NCI-H2081 (cell line): ENCODE measurements around the gene FERD3L.
"Not testable (repeated sequence)": the region's sequence is repeated elsewhere in the genome, so short reads cannot be mapped to it uniquely, and the experiment has no call there.

ENCODE experiments used
- DNase-seq, 2 experiments: peaks; one replicate each; lab custom pipeline; 2025; lab: John Stamatoyannopoulos, UW

The FERD3L gene, protein sequence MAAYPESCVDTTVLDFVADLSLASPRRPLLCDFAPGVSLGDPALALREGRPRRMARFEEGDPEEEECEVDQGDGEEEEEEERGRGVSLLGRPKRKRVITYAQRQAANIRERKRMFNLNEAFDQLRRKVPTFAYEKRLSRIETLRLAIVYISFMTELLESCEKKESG

DNA sequence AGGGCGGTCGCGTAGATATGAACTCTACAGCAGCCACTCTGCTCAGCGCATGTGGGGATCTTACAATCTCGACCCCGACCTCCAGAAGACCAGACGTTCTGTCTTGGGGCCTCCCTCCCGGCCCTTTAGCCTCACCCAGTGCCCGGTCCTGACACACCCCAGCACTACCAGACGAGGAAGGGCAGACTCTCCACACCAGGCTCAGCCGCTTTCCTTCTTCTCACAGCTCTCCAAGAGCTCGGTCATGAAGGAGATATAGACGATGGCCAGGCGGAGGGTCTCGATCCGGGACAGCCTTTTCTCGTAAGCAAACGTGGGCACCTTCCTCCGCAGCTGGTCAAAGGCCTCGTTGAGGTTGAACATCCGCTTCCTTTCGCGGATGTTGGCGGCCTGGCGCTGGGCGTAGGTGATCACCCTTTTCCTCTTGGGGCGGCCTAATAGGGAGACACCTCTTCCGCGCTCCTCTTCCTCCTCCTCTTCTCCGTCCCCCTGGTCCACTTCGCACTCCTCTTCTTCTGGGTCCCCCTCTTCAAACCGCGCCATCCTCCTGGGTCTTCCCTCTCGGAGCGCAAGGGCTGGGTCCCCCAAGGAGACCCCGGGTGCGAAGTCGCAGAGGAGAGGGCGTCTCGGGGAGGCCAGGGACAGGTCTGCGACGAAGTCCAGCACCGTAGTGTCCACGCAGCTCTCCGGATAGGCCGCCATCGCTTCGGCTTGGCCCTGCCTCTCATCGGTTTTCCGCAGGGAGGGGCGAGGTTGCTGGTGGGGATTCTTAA, at the start of gene FERD3L:
Gene FERD3L (minus strand): TSS at position 761 of the 773 bp plus-strand sequence. CDS start 59 bp downstream, at position 702.
- DNase-seq = peak in 1 of 2 experiments; percentile 46

DNA sequence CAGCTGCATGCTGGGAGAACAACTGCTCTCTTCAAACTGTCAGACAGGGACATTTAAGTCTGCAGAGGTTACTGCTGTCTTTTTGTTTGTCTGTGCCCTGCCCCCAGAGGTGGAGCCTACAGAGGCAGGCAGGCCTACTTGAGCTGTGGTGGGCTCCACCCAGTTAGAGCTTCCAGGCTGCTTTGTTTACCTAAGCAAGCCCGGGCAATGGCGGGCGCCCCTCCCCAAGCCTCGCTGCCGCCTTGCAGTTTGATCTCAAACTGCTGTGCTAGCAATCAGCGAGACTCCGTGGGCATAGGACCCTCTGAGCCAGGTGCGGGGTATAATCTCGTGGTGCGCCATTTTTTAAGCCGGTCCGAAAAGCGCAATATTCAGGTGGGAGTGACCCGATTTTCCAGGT, 49.2 kb upstream of the FERD3L start:
- DNase-seq = not testable (repeated sequence)

DNA sequence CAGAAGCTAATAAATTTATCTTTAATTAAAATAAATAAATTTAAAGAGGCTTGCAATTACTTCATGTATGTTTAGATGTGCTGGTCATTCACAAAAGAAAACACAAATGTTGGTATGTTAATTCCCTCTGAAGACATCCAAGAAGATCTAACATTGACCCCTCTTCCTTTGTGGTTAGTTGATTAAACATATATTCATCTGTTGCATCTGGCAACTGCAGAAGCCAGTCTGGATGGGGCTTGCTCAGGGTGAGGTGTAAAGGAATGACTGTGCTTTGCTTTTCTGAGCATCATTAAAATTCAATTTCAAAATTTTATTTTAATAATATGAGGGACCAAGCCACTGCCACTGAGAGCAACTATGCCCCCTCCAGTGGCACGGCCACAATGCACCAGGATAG, 36.4 kb upstream of the FERD3L start:
- DNase-seq = no peak

DNA sequence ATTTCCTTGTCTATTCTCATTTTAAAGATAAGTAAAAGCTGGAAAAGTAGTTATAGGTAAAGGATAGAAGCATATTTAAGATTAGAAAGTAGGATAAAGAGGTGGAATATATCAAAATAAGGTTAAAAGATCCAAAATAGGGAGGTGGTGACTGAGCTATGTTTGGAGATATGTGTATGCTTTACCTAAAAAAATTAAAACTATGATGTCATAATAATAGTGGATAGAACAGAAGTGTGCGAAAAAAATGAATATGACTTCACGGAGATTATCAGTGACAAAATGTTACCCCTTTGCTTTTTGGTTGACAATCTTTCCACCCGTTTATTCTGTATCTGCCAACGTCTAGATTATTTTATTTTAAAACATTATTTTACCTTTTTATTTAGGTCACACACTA, 33.4 kb upstream of the FERD3L start:
- DNase-seq = no peak

DNA sequence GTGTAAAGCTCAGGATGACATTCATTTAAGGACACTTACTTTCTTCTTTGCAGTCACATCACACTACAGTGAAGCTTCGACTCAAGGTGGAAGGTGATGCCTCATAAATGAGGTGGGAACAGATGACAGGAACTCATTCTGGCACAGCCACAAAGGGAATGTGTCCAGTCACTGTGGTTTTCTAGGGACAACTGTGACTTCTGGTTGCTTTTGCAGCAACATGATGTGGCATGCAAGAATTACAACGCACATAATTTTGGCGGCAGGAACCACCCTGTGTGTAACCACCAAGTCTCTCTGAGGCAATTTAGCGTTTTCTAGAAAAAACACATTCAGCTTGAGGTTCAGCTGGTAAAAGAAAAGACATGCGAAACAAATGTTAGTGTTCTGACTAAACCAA, 32.0 kb upstream of the FERD3L start:
- peak in 1 of 2 experiments; percentile 7 for DNase-seq

DNA sequence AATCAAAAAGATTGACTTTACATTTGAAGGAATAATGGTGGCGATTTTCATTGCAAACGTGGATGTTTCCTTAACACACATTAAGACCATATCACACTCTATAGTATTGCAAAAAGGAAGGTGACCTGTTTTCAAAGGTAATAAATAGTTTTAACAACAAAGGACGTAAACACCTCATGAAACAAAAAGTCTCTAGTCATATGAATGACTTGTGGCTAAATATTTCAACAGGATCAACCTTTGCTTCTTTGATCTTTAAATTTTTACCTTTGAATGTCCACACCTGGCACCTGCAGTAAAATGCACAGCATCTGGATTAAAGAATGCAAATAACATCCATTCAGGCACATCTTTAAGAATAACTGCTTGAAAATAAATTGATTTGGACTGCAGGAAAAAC, 30.0 kb upstream of the FERD3L start:
- no peak for DNase-seq

DNA sequence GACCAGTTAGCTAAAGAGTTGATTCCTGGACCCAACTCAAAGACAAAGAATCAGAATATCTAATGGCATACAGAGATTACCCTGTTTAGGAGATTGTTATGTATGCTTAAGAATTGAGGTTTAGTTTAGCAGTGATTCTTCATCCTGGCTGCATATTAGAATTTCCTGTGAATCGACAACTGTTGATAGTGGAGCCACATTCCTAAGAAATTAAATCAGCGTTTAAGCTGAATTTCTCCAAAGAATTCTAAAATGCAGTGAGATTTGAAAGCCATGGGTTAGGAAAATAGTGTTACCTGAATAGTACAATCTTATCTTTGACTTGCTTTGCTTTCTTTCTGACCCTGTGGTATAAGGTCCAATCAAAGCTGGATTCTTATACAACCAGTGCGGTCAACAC, 16.4 kb upstream of the FERD3L start:
- DNase-seq = no peak

DNA sequence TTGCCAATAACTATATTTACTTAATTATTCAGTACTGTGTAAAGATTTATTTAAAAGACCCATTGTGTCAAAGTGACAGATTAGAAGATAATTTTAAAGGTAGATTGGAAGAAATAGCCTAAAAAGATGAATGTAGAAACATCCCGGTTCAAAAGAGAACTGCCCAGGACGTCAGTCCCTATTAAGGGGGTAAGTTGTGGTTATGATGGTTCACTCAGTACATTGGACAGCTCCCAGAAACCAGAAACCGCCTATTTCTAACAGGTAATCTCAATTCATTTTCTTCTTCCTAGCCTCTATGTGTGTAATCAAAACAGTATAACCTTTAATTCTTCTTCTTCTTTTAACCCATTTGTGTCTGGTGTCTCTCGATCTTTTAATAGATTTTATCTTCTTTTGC, 1.5 kb upstream of the FERD3L start:
- peak in 1 of 2 experiments; percentile 27 for DNase-seq

DNA sequence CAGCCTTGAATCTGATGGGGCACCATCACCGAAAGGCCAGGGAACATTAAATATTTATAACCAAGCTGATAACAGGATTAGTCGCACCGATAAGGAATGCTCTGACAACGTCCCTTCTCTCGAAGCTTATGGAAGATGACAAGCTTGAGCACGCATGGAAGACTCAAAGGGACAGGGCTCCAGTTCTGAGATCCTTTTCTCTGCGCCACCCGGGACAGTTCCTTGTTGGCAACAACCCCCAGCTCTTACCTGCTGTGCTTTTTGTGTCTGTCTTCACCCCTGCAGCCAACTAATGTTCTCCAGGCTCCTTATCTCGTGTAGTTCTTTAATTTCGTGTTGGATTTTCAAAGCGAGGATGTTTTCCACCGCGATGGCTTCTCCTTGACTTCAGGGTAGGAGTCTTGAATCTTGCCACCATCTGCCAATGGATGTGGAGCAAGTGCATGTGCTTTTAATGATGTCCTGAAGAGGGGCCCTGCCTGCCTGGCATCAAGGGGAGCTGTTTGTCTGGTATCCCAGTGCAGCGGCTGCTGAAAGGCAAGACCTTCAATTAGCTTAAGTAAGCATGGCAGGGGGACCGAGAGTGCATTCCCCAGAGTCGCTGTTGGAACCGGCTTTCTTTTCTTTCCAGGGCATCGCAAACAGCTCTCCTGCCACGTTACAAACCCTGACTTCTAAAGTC, 354 bp upstream of the FERD3L start:
- DNase-seq = peak; percentile 62 to 81

DNA sequence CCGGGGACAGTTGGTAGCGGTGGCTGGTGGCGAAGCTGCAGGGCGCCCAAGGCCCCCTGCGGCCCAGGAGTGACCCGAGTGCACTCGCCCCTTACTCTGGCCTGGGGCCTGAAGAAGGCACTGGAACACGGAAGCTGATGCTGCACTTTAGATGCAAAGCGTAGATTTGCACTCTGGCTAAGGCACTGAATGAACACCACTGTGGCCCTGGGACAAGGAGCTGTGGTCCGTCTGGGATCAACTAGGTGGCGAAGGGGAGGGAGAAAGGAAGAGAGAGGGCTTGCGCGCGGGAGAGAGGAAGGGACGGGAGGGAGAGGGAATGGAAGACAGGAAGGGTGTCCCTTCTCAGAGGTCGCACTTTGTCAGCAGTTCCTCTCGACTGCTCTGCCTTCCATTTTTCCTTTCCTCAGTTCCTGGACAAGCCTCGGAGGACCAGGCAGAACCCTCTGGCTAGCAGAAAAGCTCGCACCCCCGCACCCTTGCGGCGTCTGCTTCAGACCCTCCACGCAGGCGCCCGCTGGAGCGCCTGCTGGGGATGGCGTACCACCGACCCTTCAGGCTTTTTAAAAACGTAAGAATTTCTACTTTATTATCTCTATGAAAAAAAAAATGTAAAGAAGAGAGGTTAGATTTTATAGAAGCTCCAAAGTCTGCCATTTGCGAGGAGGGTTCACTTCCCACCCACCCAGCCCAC, 1.2 kb downstream of the FERD3L start:
- peak in 1 of 2 experiments; percentile 24 for DNase-seq

DNA sequence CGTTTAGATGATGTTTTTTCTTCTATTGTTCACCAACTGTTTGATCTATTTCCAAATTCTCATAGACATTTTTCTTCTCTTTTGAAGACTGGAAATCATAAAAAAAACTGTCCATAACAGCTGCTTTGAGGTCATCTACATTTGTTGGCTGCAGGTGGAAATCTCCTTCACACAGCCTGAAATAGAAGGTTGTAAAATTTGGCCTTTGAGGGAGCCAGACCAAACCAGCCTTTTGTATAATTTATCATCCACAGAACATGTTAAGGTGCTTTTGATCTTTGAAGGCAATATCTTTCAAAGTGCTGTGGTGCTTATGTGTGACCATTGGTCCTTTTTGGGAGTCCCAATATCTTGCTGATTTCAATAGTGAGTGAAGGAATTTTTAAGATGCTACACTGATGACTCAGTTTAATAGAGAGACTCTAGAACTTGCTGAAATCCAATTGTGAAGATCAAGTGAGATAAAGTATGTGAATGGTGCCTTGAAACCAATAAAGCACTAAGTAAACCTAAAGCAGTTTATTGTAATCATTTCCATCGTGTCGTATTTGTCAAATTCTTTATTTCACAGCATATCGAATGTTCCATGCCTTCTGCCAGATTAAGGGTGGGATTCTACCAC, 5.4 kb downstream of the FERD3L start:
- DNase-seq = no peak

DNA sequence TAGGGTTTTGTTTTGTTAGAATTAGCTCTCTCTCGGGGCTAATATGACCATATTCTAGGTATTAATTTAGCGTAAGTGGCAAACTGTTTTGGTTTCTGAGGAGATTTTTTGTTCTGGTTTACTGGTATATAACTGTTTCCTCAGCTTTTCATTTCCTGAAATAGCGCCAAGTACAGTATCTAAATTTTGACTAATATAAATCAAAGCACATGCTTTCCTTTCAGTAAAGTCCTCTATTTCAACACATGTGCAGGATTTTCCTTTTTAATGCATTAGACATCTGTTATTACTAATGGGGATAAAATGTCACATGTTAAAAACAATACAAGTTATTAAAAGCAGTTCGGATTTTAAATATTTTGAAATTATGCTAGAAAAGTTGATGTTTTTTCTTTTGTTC, 11.3 kb downstream of the FERD3L start:
- no peak for DNase-seq

DNA sequence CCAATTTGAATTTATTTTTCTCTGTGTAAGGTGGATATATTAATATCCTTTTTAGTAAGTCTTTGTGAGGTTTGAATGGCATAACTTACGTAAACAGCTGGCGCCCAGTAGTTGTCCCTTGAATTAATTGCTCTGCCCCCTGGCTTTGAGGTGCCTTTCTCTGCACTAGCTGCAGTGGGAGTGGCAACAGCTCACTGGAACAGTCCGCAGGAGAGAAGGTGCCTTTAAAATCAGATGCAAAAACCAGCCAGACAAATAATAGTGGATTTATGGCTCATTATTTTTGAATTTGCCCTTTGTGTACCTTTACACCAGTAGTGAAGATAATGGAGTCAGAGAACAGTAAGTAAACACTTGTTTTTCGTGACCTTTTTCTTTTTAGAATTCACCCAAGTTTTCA, 11.8 kb downstream of the FERD3L start:
- DNase-seq = peak in 1 of 2 experiments; percentile 57

DNA sequence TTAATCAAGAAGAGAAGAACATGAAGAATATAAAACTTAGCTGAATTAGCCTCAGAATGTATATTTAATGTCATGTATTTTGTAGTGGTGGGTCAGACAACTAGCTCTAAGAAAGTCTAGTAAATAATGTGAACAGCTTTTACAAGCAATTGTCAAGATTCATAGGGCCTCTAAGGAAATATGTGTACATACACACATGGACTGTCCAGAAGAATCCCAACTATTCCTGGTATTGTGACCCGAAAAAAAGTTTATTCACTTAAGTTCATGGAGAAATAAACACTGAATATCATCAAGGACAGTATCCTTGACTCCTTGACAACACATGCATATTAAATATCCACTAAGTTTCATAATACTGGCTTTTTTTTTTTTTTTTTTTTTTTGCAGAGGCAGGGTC, 16.4 kb downstream of the FERD3L start:
- no peak for DNase-seq

DNA sequence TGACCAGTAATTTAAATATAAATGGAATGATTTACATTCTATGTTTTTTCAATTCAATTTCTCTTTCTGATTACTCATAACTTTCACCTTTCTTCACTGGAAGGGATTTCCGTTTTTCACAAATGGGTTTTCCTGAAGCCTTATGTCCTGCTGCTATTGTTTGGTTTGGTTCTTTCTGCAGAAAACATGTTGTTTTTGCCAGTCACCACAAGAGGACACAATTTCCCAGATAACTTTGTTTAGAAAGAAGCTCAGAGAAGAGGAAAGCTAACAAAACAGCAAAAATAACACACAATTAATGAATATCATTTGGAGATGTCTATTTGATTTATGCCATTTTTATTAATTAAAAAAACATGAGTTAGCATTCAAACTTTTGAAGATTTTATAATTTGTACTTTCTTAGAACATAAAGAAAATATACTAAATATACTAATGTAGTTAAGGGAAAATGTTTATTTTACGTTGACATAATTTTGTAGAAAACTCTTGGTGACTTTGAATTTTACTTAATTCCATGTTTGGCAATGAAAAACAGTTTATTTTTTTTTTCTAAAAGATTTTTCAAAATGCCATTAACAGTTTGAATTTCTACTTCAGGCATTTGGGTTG, 23.1 kb downstream of the FERD3L start:
- peak; percentile 64 to 83 for DNase-seq

DNA sequence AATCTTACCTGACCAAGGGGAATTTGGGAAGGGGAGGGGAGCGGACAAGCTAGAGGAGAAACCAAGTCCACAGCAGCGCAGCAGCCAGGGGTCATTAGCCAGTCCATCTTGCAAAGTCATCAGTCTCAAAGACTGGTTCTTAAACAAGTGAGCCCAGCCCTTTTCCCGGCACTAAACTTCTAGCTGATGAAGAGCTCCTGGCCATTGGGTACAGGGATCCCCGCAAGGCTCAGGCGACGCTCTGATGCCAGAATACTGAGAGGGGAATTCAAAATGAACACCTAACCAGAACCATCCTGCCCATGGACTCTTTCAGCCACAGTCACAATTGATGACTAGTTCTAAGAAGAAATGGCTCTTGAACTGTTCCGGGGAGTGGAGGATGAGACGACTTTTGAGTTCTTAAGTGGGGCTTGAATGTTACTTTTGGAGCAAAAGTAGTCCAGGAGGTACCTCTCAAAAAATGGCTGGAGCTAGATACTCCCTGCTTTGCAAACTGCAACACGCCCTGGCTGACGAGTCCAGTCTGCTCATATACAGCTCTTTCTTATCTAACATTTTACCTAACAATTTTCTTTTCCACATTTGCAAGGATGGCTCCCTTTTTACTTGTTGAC, 25.2 kb downstream of the FERD3L start:
- DNase-seq = no peak

DNA sequence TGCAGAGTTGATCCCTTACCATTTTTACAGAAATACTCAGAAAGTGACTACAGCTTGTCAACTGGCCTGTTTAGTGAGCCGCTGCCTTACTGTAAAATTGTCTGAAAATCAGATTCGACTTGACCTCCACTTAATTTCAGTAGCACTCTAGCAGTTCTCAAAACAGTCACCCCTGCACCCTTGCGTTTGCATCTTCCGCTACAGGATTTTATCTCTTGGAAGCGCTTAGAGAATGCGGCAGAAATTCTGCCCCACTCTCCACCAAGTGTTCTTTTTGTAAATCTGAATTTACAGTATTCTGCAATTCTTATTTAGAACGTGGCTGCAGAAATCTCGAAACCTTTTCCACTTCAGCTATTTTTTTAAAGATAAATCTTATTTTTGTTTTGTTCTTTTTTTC, 25.8 kb downstream of the FERD3L start:
- DNase-seq = no peak

DNA sequence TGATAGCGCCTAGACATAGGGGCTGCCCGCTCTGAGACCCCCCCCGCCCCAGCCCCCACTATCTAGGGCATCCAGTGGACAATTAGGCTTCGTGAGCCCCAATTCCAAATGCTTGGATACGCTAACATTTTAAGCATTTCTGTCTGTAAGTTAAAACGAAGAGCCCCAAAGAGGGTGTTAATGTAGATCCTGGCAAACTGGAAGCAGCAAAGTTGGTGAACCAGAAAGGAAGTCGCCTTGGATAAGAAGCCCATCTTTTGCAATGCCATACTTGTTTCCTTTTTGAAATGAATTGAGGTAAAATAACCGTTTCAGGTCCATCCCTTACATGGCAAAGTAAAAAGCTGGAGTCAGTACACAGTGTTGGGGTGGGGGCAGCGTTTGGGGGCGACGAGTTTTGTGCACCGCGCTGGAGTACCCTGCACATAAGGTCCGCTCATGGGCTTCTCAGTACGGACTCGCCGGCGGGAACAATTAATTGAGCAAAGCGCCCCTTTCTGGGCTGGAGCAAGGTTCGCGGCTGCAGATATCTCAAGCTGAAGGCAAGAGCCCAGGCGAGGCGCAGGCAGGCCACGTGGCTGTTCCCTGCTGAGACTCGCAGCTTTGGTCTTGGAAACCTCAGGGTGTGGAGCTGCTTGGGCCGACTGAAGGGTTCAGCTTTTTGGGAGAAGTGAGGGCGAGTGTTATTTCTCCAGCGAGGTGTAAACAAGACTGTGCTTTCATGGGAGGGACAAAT, 26.4 kb downstream of the FERD3L start:
- DNase-seq = no peak

DNA sequence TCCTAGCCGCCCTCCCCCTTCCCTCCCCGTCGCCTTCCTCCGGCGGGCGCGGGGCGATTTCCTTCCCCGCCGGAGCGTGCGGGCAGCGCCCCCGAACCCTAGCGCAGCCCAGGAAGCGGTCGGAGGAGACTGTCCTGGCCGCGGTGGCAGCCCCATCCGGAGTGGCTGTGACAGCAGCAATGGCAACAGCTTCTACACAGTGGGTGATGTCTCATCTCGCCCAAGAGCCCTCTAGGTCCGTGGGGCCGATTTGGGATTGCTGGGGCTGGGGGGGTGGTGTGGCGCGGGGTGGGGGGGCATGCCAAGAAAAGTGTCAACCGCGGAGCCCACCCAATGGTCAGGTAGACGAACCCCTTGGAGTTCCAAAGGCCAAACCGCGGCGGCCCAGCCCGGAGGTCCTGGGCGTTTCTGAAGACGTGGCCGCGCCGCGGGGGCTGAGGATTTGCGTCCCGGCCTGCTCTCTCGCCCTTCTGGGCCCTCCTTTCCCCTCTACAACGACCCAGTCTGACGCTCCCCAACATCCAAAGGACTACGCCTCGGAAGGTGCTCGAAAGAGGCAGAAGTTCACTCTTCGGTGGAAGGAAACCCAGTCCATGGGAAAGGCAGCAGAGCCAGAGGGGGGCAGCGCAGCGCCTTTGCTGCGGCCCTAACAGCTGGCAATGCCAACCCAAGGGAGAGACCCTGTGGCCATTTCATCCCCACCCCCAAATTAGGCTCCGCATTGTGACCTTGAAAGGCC, 27.2 kb downstream of the FERD3L start:
- DNase-seq = peak in 1 of 2 experiments; percentile 31
